Measurements from ENCODE around the gene RNF121. TPM values are rescaled to one million over a fixed set of nuclear protein-coding genes. Genes with fewer than 3 reads are reported as not detected.

The RNF121 gene
- total and polyA plus RNA-seq, 2 of the 4 experiments (the other 2 are of a cell fraction) = 43.4 to 88.7 TPM

DNA sequence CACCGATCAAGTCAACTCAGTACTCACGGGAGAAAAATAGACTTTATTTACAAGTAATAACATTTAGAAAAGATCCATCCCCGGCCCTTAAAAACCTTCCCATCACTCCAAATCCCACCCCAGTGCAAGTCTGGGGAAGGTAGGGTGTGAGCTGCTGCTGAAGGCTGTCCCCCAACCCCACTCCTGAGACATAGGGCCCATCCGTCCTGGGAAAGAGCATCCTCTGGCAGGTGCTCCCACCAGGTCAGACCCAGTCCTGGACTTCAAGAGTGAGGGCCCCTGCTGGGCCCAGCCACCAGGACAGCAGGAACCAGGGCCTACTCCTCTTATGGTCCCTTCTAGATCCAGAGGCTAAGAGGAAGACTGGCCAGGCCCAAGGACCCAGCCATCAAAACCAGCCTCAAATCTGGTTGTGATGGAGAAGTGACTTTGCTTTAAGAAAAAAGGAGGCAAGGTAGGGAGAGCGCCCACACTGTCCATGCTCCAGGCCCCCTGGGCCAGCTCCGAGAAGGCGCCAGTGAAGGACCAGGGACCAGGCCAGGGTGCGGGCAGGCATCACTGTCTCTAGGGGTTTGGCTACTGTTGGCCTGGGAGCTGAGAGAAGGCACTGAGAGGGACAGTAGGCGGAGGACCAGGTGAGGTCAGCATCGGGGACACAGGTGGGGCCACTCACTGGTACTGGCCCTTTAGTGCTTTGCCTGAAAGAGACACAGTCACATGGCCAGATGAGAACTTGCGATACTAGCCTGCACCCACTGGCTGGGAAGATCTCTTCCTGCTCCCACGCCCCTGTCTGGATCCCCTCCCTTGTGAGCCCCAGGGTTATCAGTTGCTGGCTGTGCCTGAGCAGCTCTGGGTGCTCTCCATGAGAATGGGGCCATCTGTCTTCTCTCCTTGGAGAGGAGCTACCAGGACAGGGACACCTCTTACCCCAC lies 74.3 kb downstream of the RNF121 start (continued):
- TF ChIP-seq CEBPB (IDR thresholded peaks at IDR 0.05; ENCODE audit: low read depth, low read length) (no peak), MAFK (IDR thresholded peaks at IDR 0.05; ENCODE audit: low read depth, low read length) (no peak)

DNA sequence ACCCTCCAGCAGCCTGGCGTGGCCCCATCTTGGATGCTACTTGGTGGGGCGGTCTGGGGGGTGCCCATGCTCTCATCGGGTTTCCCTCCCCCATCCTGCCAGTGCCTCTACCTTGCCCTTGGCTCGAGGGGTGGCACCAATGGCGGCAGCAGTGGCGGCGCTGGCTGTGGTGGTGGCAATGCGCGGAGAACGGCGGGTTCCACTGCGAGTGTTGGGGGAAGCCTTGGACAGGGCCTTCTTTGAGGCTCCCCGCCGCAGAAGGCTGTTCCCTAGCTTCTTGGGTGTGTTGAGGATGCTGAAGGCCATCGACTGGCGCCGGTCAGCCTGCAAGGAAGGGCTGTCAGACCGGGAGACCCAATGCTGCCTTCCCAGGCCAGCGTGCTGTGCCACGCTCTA lies 74.9 kb downstream of the RNF121 start:
- Histone ChIP-seq H3K4me2 (ENCODE audit: low read depth, low read length) (no peak overlapping the region), H3K27ac (ENCODE audit: insufficient read depth, low read length) (no peak overlapping the region), H3K27me3 (ENCODE audit: control insufficient read depth, insufficient read depth, low read length) (no peaks in the 10 kb centered on the region), H2BK120ac (ENCODE audit: low read depth, low read length) (no peak overlapping the region), H4K5ac (ENCODE audit: low read depth, low read length) (no peak overlapping the region), H3K18ac (ENCODE audit: low read depth, low read length) (no peak overlapping the region), H2BK20ac (ENCODE audit: low read depth, low read length) (no peak overlapping the region), H4K91ac (ENCODE audit: insufficient read depth, low read depth, low read length) (no peak overlapping the region), H3K4me1 (ENCODE audit: control insufficient read depth, insufficient read depth, low read length) (peaks cover 6% of the 10 kb centered on the region), H3K4me3 (ENCODE audit: insufficient read depth, low read depth, low read length) (no peak overlapping the region), H3K4ac (ENCODE audit: low read depth, low read length) (no peak overlapping the region), H2AFZ (replicated peaks; ENCODE audit: low read length, poor library complexity) (no peak overlapping the region), H2BK5ac (ENCODE audit: low read depth, low read length, poor library complexity, severe bottlenecking) (no peak overlapping the region), H3K9me1 (ENCODE audit: insufficient read depth, low read length) (peaks cover 6% of the 10 kb centered on the region; the same call in 1 of the 2 replicates), H3K36me3 (ENCODE audit: control insufficient read depth, insufficient read depth, low read length) (peaks cover 78% of the 10 kb centered on the region), H4K8ac (ENCODE audit: low read depth in 2 of 2, low read length in 2 of 2) (no peak overlapping the region), H2AK9ac (replicated peaks; ENCODE audit: low read depth, low read length, poor library complexity) (no peak overlapping the region), H3K9me3 (ENCODE audit: control insufficient read depth, insufficient read depth, low read length) (no peaks in the 10 kb centered on the region), H2AK5ac (ENCODE audit: low read depth, low read length) (no peak overlapping the region), H2BK15ac (ENCODE audit: low read depth, low read length) (no peak overlapping the region), H3K79me1 (ENCODE audit: low read depth in 1 of 2, low read length in 2 of 2) (peaks cover 3 to 19% of the 10 kb centered on the region in 2 experiments; a peak in 2 of 4 replicates), H3K9ac (ENCODE audit: low read depth, low read length) (no peak overlapping the region), H3K56ac (ENCODE audit: extremely low read depth, insufficient read depth, low read length) (no peak overlapping the region), H4K20me1 (ENCODE audit: insufficient read depth, low read length) (peaks cover 26% of the 10 kb centered on the region), H3K14ac (replicated peaks; ENCODE audit: low read depth, low read length) (no peak overlapping the region), H3K23ac (ENCODE audit: low read depth, low read length) (no peak overlapping the region)
- TF ChIP-seq SMC3 (IDR thresholded peaks at IDR 0.05; ENCODE audit: low read depth, low read length) (no peak), NFE2L2 (IDR thresholded peaks at IDR 0.05; ENCODE audit: low read depth, low read length) (no peak), MAZ (IDR thresholded peaks at IDR 0.05; ENCODE audit: borderline replicate concordance, low read depth, low read length) (no peak), MXI1 (IDR thresholded peaks at IDR 0.05; ENCODE audit: borderline replicate concordance, low read depth, low read length) (no peak), RCOR1 (IDR thresholded peaks at IDR 0.05; ENCODE audit: insufficient replicate concordance, low read length) (no peak), FOS (IDR thresholded peaks at IDR 0.05; ENCODE audit: low read depth, low read length) (no peak), CHD1 (IDR thresholded peaks at IDR 0.05; ENCODE audit: low read depth, low read length) (no peak), CEBPB (IDR thresholded peaks at IDR 0.05; ENCODE audit: low read depth, low read length) (no peak), BHLHE40 (IDR thresholded peaks at IDR 0.05; ENCODE audit: low read depth, low read length) (no peak), MAFK (IDR thresholded peaks at IDR 0.05; ENCODE audit: low read depth, low read length) (no peak)
- TF ChIP-seq, protein P1, sequence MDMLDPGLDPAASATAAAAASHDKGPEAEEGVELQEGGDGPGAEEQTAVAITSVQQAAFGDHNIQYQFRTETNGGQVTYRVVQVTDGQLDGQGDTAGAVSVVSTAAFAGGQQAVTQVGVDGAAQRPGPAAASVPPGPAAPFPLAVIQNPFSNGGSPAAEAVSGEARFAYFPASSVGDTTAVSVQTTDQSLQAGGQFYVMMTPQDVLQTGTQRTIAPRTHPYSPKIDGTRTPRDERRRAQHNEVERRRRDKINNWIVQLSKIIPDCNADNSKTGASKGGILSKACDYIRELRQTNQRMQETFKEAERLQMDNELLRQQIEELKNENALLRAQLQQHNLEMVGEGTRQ (IDR thresholded peaks at IDR 0.05; ENCODE audit: low read depth, low read length) = no peak
- TF ChIP-seq, protein P2, sequence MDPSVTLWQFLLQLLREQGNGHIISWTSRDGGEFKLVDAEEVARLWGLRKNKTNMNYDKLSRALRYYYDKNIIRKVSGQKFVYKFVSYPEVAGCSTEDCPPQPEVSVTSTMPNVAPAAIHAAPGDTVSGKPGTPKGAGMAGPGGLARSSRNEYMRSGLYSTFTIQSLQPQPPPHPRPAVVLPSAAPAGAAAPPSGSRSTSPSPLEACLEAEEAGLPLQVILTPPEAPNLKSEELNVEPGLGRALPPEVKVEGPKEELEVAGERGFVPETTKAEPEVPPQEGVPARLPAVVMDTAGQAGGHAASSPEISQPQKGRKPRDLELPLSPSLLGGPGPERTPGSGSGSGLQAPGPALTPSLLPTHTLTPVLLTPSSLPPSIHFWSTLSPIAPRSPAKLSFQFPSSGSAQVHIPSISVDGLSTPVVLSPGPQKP (IDR thresholded peaks at IDR 0.05; ENCODE audit: borderline replicate concordance, low read depth, low read length) = no peak
- DNase-seq (no peak), ATAC-seq (ENCODE audit: low read depth) (no peak)
- no CpG with 5 or more reads among the region's 20 CpGs for WGBS, 2 experiments (ENCODE audit: extremely low coverage in 2 of 2, insufficient read length in 1 of 2)
- ChIA-PET POLR2A (ENCODE audit: unreplicated experiment) (no interaction called here), CTCF (interaction anchor here (1.5 kb wide), 1 partner anchor 25 kb away, joined by 3 read pairs; no protein-coding TSS in a partner anchor)
- dilution Hi-C loops (cut with HindIII; ENCODE audit: low sequenced_read_pairs, unreplicated experiment) (no loop called here), in situ Hi-C loops (cut with MboI; ENCODE audit: low sequenced_read_pairs) (no loop called here), intact Hi-C loops (cut with micrococcal nuclease) (no loop called here)
- no TSS peak for BruUV-seq (replicated peaks)
